Measurements from ENCODE around the gene TCF7. TPM values are rescaled to one million over a fixed set of nuclear protein-coding genes. Genes with fewer than 3 reads are reported as not detected.

TCF7 gene
- total RNA-seq, 1 donor from 2014 or later = 8.5 TPM

Other genes starting within 250 kb of the TCF7 start
- 27.6 TPM for gene C5orf15, start 146.1 kb upstream of the TCF7 start, total RNA-seq
- 69.5 TPM for gene VDAC1, start 109.7 kb upstream of the TCF7 start, total RNA-seq
- 295 TPM for gene SKP1, start 62.3 kb downstream of the TCF7 start, total RNA-seq
- gene PPP2CA, start 111.4 kb downstream of the TCF7 start, total RNA-seq = 100 TPM

All from sciatic nerve (tissue), 1 donor.